BE2C (cell line): ENCODE results near the gene MCC.

Source experiments
- DNase-seq: peaks from one replicate; pipeline ENCODE4 v3.0.0-alpha.2; 2020
- H3K27me3 ChIP-seq: fragments of 250-450 bp; sonication (Bioruptor Pico); 2 replicates; pipeline ENCODE4 v1.5.1; 2020; ENCODE audit warnings: mild to moderate bottlenecking
- H3K36me3 ChIP-seq: fragments of 250-450 bp; sonication (Bioruptor Pico); 2 replicates; pipeline ENCODE4 v1.5.1; 2020; ENCODE audit warnings: mild to moderate bottlenecking
- H3K4me1 ChIP-seq: fragments of 250-450 bp; sonication (Bioruptor Pico); 2 replicates; pipeline ENCODE4 v1.5.1; 2020
- H3K4me3 ChIP-seq: 2 replicates; pipeline ENCODE4 v1.5.1; 2011; ENCODE audit warnings: low read depth, low read length
- H3K9me3 ChIP-seq: fragments of 250-450 bp; sonication (Bioruptor Pico); 2 replicates; pipeline ENCODE4 v1.5.1; 2020
- CTCF ChIP-seq: IDR thresholded peaks from 2 replicates; pipeline ENCODE4 v1.5.1; 2012; ENCODE audit warnings: mild to moderate bottlenecking, low read depth, low read length

Gene MCC

GRCh38 chr5:113110117-113110516, 378.1 kb downstream of the MCC start:
- Histone ChIP-seq H3K27me3 (no peaks in the 10 kb centered on the region), H3K4me3 (no peak overlapping the region), H3K4me1 (peaks cover 14% of the 10 kb centered on the region), H3K36me3 (peaks cover 14% of the 10 kb centered on the region), H3K9me3 (no peaks in the 10 kb centered on the region)
- no peak for TF ChIP-seq CTCF
- DNase-seq: no peak

GRCh38 chr5:113109344-113109743, 378.9 kb downstream of the MCC start:
- no peak overlapping the region for H3K4me3 ChIP-seq
- no peaks in the 10 kb centered on the region for H3K27me3 ChIP-seq
- no peak for TF ChIP-seq CTCF
- H3K36me3 ChIP-seq: peaks cover 18% of the 10 kb centered on the region
- H3K9me3 ChIP-seq: no peaks in the 10 kb centered on the region
- H3K4me1 ChIP-seq: peaks cover 14% of the 10 kb centered on the region
- DNase-seq: no peak

- peaks cover 14% of the 10 kb centered on the region for H3K4me1 ChIP-seq
- no peaks in the 10 kb centered on the region for H3K9me3 ChIP-seq
- no peaks in the 10 kb centered on the region for H3K27me3 ChIP-seq
- no peak overlapping the region for H3K4me3 ChIP-seq
- no peak for TF ChIP-seq CTCF
- H3K36me3 ChIP-seq: peaks cover 24% of the 10 kb centered on the region
- no peak for DNase-seq
Measured at GRCh38 chr5:113108485-113108884, 379.8 kb downstream of the MCC start.

- no peak for TF ChIP-seq CTCF
- no peaks in the 10 kb centered on the region for H3K27me3 ChIP-seq
Measured at GRCh38 chr5:113106821-113107220, 381.4 kb downstream of the MCC start.

GRCh38 chr5:113105693-113106280, 382.5 kb downstream of the MCC start:
- H3K27me3 ChIP-seq: no peaks in the 10 kb centered on the region
- H3K36me3 ChIP-seq: peaks cover 42% of the 10 kb centered on the region
- no peak for TF ChIP-seq CTCF
- H3K9me3 ChIP-seq: no peaks in the 10 kb centered on the region
- no peak for DNase-seq
- peaks cover 8% of the 10 kb centered on the region for H3K4me1 ChIP-seq
- H3K4me3 ChIP-seq: no peak overlapping the region

More at GRCh38 chr5:113106821-113107220, 381.4 kb downstream of the MCC start:
- Histone ChIP-seq H3K4me1 (peaks cover 8% of the 10 kb centered on the region), H3K4me3 (no peak overlapping the region), H3K36me3 (peaks cover 36% of the 10 kb centered on the region), H3K9me3 (no peaks in the 10 kb centered on the region)
- DNase-seq: no peak

GRCh38 chr5:113103330-113103729, 384.9 kb downstream of the MCC start:
- no peak for DNase-seq
- TF ChIP-seq CTCF: no peak

More at GRCh38 chr5:113103330-113103729, 384.9 kb downstream of the MCC start:
- peaks cover 51% of the 10 kb centered on the region for H3K36me3 ChIP-seq
- H3K27me3 ChIP-seq: no peaks in the 10 kb centered on the region
- H3K4me3 ChIP-seq: no peak overlapping the region
- H3K4me1 ChIP-seq: peaks cover 4% of the 10 kb centered on the region
- no peaks in the 10 kb centered on the region for H3K9me3 ChIP-seq
